CD4-positive, alpha-beta T cell treated with Interleukin-6 at 100 ng/mL for 8 hours (primary cell): ENCODE results near the gene ADGRV1.
"Not testable (repeated sequence)": the region's sequence is repeated elsewhere in the genome, so short reads cannot be mapped to it uniquely, and the experiment has no call there.

Source experiments
- DNase-seq: peaks from one replicate; pipeline ENCODE4 v3.0.0-alpha.2; 2020; ENCODE audit warnings: mixed read lengths, low spot score

The ADGRV1 gene

DNA sequence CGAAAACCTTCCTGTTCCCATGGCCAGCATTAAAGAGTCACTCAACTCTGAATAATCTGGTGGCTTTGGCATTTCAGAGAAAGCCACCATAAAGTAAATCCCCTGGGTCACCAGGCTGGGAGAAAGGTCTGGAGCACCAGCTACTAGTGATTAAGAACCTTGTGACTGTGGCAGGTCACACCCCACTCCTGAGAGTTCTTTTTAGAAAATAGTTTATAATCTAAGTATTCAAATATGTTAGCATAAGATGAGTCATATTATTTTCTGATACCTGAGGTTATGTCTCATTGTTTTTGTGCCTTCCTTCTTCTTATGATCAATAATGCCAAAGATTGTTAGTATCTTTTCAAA is 472.8 kb downstream of the ADGRV1 start:
- no peak for DNase-seq

GRCh38 chr5:91032125-91032524 is 473.5 kb downstream of the ADGRV1 start:
- DNase-seq, result no peak

GRCh38 chr5:91033370-91033769 is 474.8 kb downstream of the ADGRV1 start:
- no peak for DNase-seq

GRCh38 chr5:91038180-91038808 is 479.7 kb downstream of the ADGRV1 start:
- no peak for DNase-seq

GRCh38 chr5:91041132-91041531 is 482.5 kb downstream of the ADGRV1 start:
- DNase-seq, result not testable (repeated sequence)

- no peak for DNase-seq
Measured at GRCh38 chr5:91042247-91042935, 483.8 kb downstream of the ADGRV1 start.

DNA sequence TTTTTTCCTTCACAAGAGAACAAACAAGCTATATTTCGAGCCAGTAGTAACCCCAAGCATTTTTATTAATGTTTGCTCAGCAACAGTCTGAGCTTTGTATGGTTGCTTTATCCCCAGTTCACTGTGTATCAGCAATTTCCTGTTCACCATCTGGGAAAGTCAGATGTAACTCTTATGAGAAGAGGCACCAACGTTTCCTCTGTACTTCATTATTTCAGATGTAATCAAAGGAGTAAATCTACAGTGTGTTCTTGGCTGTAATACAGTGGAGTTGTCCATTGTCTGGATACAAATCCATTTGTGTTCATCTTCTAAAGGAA is 484.3 kb downstream of the ADGRV1 start:
- no peak for DNase-seq

DNA sequence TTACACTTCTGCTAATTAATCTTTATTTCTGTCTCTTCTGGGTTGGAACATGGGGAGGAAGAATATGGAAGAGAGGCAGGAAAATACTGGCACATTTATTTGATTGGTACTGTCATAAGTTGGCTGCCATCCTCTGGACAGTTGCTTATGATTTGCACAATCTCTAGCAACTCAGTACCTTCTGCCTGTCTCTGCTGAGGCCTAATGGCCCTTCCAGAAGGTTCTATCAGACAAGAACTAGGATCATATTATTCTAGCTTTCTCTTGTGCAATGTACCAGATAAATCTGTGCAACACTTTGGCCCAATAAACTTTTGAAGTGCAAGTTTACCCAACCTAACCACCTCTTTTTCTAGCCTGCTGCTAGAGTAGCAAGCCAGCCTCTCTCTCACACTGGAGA is 489.5 kb downstream of the ADGRV1 start:
- DNase-seq, result no peak

GRCh38 chr5:91049112-91049511 is 490.5 kb downstream of the ADGRV1 start:
- DNase-seq, result no peak

DNA sequence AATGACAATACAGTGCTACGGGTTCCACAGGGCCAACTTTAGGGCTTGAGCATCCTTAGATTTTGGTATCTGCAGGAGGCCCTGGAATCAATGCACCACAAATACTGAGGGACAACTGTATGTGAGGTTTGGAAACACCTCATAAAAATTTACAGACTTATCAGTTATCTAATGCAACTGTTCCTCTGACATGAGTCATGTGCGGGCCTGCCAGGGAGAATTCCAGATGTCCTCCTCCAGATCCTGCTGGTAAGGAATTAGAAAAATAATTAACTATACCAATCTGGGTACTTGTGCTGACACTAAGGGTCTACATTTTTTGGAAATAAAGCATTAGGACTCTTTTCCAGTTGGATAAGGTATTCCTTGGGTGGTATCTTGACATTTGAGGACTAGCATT is 491.2 kb downstream of the ADGRV1 start:
- DNase-seq, result no peak

GRCh38 chr5:91052411-91052810 is 493.8 kb downstream of the ADGRV1 start:
- not testable (repeated sequence) for DNase-seq

DNA sequence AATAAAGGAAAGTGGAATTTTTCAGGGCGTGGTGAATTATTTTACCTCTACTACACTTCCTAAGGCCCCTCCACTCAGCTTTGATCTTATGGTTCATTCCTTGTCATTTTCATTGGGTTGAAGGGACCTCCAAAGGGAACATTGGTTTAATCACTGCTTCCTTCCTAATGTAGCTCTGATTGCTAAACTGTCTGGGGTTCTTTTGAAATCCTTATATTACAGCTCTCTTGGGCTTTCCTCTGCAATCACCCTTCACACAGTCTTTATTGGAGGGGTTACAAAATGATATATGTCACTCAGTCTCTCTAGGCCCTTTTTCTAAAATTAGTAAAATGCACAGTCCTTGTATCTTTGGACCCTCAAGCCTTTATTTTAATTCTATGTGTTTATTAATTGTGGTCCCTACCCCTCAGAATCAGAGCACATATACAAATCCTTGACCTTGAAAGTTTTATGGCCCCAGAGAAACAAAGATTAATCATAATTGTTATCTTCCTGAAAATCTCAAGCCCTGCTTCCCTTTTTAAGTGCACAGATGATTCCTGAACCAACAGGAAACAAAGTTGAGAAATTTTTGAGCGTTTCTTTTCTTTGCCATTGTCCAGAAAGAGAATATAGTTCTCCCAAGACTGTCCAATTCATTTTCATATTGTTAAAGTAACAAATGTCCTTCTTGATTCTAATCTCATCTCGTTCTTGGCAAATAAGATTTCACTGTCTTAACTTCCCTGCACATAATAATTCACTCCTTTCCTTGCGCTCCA is 494.6 kb downstream of the ADGRV1 start:
- DNase-seq, result no peak

GRCh38 chr5:91053741-91054025 is 495.1 kb downstream of the ADGRV1 start:
- DNase-seq, result no peak

DNA sequence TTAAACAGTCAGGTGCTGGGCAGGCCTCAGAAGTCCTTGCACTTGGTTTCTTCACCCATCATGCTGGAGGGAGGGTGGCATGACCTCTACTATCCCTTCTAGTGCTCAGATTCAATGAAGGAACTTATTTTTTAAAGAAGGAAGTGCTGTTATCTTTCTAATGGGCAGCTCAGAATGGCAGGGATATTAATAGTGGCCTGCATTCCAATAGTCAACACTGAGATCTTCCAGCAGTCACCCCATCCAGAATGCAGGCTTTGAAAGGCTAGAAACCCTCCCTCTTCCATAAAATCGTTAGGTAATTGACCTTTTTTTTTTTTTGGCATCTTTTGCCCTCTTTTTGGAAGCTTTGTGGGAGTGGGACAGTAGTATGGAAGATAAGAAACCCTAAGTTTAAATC is 499.6 kb downstream of the ADGRV1 start:
- no peak for DNase-seq

DNA sequence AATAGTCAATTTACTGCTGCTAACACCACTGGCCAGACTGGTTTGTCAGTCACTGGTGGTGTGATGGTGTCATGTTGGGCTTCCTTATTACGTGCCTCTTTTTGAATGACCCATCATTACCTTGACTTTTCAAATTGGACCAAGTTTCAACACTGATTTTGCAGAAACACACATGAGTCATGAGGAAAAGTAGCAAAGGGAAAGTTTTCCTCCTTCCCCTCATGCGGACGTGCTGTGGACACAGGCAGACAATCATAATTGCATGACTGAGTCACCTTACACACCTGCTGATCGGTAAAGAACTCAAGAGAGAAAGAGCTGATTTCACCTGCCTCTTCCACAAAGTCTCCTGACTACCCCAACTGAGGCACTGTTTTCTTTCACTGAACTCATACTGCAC is 500.0 kb downstream of the ADGRV1 start:
- no peak for DNase-seq

DNA sequence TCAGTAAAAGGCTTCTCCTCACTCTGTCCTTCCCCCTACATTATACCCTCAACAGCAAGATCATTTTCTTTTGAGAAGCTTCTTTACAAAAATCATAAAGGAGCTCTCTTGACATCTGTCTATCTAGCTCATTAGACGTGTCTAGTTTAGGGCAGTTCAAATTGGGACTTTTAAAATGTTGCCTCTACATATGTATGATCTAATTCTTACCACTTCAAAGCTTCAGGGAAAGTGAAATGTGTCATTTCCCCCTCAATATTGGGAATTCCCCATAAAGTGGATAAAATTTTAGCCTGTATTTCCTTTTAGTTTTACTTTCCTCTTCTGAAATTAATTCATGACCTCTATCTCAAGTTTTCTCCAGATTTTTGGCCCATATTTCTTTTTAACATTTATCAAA is 500.8 kb downstream of the ADGRV1 start:
- DNase-seq, result no peak

GRCh38 chr5:91061094-91061493 is 502.5 kb downstream of the ADGRV1 start:
- no peak for DNase-seq

GRCh38 chr5:91061946-91062562 is 503.5 kb downstream of the ADGRV1 start:
- no peak for DNase-seq

GRCh38 chr5:91063098-91063690 is 504.6 kb downstream of the ADGRV1 start:
- not testable (repeated sequence) for DNase-seq

GRCh38 chr5:91065496-91065895 is 506.9 kb downstream of the ADGRV1 start:
- DNase-seq, result no peak

- DNase-seq, result no peak
Measured at GRCh38 chr5:91069364-91069763, 510.8 kb downstream of the ADGRV1 start.

DNA sequence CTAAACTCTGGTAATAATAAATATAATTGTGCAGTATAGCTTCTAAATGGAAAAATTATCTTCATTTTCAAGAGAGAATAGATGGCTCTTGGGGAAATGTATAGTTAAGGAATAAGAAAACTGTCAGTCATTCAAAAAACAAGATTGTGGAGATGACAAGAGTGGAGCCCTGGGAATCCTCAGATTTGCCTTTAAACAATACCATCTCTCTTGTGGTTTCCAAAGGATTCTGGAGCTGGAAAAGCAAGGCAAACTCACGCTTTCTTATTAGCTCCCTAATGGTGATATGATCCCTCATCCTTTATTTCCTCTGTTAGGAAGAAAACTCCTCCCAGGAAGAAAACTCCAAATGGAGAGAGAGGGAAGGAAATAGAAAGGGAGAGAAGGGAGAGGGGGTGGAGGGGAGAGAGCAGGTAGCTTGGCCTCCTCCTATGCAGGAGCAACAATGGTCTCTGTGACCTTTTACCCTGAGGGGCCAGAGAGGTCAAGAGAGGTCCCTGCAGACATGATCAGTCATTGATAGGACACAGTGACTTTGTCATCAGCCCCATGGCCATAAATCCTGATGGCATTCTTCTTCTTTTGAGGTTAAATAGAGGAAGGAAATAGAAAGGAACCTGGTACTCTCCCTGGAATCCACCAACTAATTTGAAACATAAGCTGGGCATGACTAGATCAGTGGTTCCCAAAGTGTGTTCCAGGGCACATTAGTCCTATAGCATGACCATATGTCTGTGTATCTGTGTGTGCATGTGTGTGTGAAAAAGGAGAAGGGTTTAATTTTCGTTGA is 512.4 kb downstream of the ADGRV1 start:
- no peak for DNase-seq
